ENCODE measurements around the gene ENOX1. TPM values are rescaled to one million over a fixed set of nuclear protein-coding genes. Genes with fewer than 3 reads are reported as not detected.

The ENOX1 gene
- total and polyA plus RNA-seq, 2 of the 8 experiments (the other 6 are each of a cell fraction or from before 2014, with no cell fraction given): 0.23 to 0.37 TPM

GRCh38 chr13:43669964-43670363 lies 116.8 kb downstream of the ENOX1 start (continued):
- TF ChIP-seq, protein P1, sequence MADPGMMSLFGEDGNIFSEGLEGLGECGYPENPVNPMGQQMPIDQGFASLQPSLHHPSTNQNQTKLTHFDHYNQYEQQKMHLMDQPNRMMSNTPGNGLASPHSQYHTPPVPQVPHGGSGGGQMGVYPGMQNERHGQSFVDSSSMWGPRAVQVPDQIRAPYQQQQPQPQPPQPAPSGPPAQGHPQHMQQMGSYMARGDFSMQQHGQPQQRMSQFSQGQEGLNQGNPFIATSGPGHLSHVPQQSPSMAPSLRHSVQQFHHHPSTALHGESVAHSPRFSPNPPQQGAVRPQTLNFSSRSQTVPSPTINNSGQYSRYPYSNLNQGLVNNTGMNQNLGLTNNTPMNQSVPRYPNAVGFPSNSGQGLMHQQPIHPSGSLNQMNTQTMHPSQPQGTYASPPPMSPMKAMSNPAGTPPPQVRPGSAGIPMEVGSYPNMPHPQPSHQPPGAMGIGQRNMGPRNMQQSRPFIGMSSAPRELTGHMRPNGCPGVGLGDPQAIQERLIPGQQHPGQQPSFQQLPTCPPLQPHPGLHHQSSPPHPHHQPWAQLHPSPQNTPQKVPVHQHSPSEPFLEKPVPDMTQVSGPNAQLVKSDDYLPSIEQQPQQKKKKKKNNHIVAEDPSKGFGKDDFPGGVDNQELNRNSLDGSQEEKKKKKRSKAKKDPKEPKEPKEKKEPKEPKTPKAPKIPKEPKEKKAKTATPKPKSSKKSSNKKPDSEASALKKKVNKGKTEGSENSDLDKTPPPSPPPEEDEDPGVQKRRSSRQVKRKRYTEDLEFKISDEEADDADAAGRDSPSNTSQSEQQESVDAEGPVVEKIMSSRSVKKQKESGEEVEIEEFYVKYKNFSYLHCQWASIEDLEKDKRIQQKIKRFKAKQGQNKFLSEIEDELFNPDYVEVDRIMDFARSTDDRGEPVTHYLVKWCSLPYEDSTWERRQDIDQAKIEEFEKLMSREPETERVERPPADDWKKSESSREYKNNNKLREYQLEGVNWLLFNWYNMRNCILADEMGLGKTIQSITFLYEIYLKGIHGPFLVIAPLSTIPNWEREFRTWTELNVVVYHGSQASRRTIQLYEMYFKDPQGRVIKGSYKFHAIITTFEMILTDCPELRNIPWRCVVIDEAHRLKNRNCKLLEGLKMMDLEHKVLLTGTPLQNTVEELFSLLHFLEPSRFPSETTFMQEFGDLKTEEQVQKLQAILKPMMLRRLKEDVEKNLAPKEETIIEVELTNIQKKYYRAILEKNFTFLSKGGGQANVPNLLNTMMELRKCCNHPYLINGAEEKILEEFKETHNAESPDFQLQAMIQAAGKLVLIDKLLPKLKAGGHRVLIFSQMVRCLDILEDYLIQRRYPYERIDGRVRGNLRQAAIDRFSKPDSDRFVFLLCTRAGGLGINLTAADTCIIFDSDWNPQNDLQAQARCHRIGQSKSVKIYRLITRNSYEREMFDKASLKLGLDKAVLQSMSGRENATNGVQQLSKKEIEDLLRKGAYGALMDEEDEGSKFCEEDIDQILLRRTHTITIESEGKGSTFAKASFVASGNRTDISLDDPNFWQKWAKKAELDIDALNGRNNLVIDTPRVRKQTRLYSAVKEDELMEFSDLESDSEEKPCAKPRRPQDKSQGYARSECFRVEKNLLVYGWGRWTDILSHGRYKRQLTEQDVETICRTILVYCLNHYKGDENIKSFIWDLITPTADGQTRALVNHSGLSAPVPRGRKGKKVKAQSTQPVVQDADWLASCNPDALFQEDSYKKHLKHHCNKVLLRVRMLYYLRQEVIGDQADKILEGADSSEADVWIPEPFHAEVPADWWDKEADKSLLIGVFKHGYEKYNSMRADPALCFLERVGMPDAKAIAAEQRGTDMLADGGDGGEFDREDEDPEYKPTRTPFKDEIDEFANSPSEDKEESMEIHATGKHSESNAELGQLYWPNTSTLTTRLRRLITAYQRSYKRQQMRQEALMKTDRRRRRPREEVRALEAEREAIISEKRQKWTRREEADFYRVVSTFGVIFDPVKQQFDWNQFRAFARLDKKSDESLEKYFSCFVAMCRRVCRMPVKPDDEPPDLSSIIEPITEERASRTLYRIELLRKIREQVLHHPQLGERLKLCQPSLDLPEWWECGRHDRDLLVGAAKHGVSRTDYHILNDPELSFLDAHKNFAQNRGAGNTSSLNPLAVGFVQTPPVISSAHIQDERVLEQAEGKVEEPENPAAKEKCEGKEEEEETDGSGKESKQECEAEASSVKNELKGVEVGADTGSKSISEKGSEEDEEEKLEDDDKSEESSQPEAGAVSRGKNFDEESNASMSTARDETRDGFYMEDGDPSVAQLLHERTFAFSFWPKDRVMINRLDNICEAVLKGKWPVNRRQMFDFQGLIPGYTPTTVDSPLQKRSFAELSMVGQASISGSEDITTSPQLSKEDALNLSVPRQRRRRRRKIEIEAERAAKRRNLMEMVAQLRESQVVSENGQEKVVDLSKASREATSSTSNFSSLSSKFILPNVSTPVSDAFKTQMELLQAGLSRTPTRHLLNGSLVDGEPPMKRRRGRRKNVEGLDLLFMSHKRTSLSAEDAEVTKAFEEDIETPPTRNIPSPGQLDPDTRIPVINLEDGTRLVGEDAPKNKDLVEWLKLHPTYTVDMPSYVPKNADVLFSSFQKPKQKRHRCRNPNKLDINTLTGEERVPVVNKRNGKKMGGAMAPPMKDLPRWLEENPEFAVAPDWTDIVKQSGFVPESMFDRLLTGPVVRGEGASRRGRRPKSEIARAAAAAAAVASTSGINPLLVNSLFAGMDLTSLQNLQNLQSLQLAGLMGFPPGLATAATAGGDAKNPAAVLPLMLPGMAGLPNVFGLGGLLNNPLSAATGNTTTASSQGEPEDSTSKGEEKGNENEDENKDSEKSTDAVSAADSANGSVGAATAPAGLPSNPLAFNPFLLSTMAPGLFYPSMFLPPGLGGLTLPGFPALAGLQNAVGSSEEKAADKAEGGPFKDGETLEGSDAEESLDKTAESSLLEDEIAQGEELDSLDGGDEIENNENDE (IDR thresholded peaks at IDR 0.05; ENCODE audit: insufficient replicate concordance, low read length): no peak
- TF ChIP-seq EP300 (IDR thresholded peaks at IDR 0.05; ENCODE audit: borderline replicate concordance in 1 of 2, low read depth in 2 of 2, low read length in 2 of 2): no peak
- no peak for TF ChIP-seq TAF1 (IDR thresholded peaks at IDR 0.05; ENCODE audit: low read depth, low read length)
- no peak for TF ChIP-seq CREB1 (IDR thresholded peaks at IDR 0.05)
- TF ChIP-seq USF2 (IDR thresholded peaks at IDR 0.05; ENCODE audit: low read length): no peak
- no peak for TF ChIP-seq FOSL1 (IDR thresholded peaks at IDR 0.05; ENCODE audit: insufficient read depth, low read depth, low read length)
- no peak for TF ChIP-seq SAP30 (IDR thresholded peaks at IDR 0.05; ENCODE audit: insufficient read depth, insufficient replicate concordance, low read length)
- no peak for TF ChIP-seq ATF3 (IDR thresholded peaks at IDR 0.05; ENCODE audit: insufficient read depth, low read depth, low read length)
- no peak for TF ChIP-seq BACH1 (IDR thresholded peaks at IDR 0.05; ENCODE audit: low read length)
- no peak for TF ChIP-seq SUZ12 (IDR thresholded peaks at IDR 0.05; ENCODE audit: low read length)

All from H1 (cell line).